Ovary (tissue), 3 donors: Measurements from ENCODE around the gene FAM20A.

Experiments used
- CTCF ChIP-seq, 3 donors: fragments of 450-650 bp in 2 of 3; fragments of 200-600 bp in 1 of 3; IDR thresholded peaks; one replicate each; pipeline versions ENCODE4 v1.5.1 to v1.8.0; 2016 to 2022; ENCODE audit warnings: antibody characterized with exemption in 3 of 3, mild to moderate bottlenecking in 1 of 3
- EP300 ChIP-seq: sonication (generic); formaldehyde crosslinking; IDR thresholded peaks from one replicate; pipeline ENCODE4 v1.6.1; 2017; ENCODE audit warnings: antibody characterized with exemption
- donor health status: DM: no; HTN: no; CAD: no.

- TF ChIP-seq CTCF (IDR thresholded peaks at IDR 0.05) (no peak), EP300 (no peak)
Observed at GRCh38 chr17:68600931-68601564, at the start of gene FAM20A.
